Non-pigmented ciliary epithelial cell (primary cell): ENCODE measurements around the gene ISG20.
A peak's percentile ranks its signal among the peaks of the same experiment; 100 is the strongest.

Source experiments
- DNase-seq: peaks from one replicate; pipeline ENCODE4 v3.0.0-alpha.2; 2010; ENCODE audit warnings: low read depth

ISG20 gene

DNA sequence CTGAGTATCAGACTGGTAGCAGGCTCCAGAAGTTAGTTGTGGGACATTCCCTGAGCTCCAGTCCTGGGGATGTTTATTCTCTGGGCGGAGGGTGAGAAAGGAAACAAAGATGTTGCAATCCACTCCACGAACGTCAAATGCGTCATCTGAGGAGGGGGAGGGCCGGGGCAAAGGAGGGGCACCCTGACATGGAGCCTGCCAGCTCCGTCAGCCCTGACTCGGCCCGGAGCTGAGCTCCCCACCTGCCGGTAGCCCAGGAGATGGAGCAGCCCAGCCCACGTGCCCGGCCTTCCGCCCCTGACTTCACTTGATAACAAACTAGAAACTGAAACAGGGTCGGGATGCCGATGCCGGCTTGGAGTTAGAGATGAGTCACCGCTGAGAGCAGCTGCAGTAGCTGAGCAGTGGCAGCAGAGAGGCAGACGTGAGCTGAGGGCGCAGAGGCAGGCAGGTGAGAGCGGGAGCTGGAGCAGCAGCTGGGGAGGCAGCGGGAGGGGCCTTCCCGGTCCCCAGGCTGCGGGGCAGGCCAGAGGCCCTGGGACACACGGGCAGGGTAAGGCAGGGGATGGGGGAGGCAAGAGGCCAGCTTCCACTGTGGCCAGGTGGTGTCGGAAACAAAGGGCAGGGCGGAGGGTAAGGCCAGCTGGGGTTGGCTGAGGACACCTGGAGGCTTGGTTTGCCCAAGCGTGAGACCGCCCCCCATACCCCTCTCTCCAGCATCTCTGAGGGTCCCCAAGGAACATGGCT is at the start of gene ISG20:
Gene ISG20, plus strand, starts transcription at position 391 of the 747 bp plus-strand sequence. Its CDS starts 351 bp downstream, at position 742.
- peak; percentile 84 for DNase-seq

DNA sequence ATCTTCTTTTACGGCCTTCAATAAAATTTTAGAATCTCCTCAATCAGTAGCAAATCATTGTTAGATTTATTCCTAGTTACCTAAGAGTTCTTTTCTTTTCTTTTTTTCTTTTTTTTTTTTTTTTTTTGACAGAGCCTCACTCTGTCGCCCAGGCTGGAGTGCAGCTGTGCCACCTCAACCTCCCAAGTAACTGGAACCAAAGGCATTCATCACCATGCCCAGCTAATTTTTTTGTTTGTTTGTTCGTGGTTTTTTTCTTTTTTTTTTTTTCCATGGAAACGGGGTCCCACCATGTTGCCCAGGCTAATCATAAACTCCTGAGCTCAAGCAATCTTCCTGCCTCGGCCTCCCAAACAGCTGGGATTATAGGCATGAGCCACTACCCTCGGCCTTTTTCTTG is 48.1 kb upstream of the ISG20 start:
- no peak for DNase-seq

DNA sequence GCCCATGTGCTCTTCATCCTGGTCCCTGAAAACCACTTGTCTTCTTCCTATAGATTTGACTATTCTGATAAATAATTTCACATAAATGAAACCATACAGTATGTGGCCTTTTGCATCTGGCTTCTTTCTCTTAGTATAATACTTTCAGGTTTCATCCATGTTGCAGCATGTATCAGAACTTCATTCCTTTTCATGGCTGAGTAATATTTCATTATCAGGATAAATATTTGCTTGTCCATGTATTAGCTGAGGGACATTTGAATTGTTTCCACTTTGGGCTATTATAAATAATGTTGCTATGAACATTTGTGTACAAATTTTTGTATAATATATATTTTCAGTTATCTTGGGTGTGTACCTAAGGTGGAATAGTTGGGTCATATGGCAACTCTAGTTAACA is 47.4 kb upstream of the ISG20 start:
- no peak for DNase-seq

GRCh38 chr15:88603885-88604284 is 34.9 kb upstream of the ISG20 start:
- no peak for DNase-seq

- DNase-seq = no peak
Observed at GRCh38 chr15:88604381-88605188, 34.2 kb upstream of the ISG20 start.

GRCh38 chr15:88605189-88606069 is 33.4 kb upstream of the ISG20 start:
- DNase-seq = no peak

- DNase-seq = no peak
Observed at GRCh38 chr15:88606070-88606794, 32.6 kb upstream of the ISG20 start.

DNA sequence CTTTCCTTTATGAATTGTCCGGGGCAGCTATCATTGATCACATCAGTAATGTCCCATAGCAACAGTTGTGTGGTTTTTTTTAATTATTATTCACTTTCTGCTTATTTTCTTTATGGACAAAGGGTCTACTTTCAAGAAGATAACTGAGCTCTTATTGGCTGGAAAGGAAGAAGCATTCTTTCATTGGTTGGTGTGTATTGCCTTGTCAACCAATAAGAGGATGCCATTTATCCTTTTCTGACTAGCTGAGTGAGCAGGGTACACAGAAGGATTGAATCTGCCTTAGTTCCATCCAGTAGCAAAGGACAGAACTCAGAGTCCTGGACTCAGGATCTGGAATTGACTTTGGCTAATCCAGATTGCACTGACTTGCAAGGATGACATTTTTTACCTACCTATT is 30.9 kb upstream of the ISG20 start:
- DNase-seq = no peak

GRCh38 chr15:88608607-88609181 is 30.1 kb upstream of the ISG20 start:
- no peak for DNase-seq

- DNase-seq = no peak
Observed at GRCh38 chr15:88609344-88610090, 29.3 kb upstream of the ISG20 start.

DNA sequence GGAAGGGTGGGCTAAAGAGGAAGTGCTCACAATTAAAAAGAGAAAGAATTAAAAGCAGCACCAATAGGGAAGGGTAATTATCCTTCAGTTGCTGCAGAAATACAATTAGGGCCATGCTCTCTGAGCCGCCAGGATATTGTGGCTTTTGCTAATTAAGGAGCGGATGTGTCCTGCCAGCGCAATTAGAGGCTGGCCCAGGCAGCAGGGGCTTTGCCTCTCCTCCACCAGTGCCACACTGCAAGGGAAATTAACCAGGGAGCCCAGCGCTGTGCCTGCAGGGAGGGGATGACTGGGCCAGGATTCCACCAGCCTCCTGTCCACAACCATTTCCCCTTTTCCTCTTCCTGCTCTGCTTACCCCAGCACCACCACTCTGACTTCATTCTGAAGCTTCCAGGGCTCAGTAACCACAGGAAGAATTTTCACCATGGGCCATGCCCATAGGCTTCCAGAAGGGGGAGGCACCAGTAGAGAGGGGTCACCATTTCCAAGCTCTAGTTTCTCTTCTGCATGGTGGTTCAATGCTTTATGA is 28.1 kb upstream of the ISG20 start:
- DNase-seq = no peak

- DNase-seq = no peak
Observed at GRCh38 chr15:88612186-88612796, 26.5 kb upstream of the ISG20 start.

DNA sequence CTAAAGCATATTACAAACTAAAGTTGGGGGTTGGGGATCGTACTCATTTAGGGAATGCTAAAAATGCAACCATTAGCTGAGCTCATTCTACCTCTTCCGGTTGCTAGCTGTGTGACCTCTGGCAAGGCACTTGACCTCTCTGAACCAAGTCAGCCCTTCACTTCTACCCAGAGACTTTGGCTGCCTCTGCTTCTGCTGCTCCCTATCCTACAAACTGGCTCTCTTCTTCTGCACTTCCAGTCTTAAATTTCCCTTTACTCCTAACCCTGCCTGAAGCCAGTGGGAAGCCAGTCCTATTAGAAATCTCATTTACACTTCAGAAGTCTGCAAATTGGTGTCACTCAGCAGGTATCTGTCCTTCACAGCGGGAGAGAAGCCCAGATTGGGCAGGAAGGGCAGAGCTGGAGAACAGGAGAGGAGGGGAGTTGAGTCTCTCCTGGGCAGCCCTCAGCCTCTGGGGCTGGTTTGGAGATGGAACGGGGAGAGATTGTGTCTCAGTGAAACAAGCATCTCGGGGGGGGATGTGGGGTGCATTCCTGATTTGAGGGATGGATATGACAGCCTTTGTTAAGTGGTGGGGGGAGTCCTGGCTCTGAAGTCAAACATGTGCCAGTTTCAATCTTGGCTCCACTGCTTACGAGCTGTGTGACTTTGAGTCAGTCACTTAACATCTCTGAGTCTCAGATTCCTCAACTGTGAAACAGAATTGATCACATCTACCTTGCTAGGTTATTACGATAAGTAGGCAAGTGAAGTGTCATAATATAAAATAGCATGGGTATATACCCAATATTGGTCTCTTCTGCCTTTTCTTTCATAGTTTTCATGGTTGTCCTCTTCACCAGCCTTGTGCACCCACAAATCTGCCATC is 25.5 kb upstream of the ISG20 start:
- DNase-seq = no peak

DNA sequence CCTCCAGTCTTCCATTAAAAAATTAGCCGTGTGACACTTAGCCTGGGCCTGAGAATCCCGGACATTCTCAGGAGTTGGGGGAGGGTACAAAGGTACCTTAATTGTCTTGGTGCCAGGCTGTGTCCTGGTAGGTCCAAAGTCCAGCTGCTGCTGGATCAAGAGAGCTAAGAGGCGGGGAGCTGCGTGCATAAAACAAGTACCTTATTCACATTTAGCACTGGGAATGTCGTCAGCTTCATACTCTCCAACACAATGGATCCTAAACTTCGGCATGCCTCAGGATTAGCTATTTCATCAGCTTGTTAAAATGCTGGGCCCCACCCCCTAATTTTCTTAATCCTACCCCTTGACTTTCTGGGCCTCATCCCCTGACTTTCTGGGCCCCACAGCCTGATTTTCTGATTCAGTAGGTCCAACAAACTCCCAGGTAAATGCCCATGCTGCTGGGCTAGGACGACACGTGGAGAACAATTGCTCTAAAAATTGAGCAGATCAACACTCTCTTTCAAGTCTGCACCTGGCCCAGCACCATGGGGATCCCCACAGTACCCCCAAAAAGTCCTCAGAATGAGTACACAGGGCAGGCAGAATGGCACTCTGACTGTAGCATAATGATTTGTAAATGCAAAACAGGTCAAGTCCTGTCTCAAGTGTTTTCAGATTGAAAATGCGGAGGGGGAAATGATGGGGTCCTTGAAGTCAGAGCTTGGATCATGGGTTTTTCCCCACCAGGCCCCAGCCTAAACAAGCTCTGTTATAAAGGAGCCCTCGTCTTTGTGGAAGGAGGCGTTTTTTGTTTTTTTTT is 23.3 kb upstream of the ISG20 start:
- DNase-seq = no peak

- no peak for DNase-seq
Observed at GRCh38 chr15:88616240-88616639, 22.6 kb upstream of the ISG20 start.

DNA sequence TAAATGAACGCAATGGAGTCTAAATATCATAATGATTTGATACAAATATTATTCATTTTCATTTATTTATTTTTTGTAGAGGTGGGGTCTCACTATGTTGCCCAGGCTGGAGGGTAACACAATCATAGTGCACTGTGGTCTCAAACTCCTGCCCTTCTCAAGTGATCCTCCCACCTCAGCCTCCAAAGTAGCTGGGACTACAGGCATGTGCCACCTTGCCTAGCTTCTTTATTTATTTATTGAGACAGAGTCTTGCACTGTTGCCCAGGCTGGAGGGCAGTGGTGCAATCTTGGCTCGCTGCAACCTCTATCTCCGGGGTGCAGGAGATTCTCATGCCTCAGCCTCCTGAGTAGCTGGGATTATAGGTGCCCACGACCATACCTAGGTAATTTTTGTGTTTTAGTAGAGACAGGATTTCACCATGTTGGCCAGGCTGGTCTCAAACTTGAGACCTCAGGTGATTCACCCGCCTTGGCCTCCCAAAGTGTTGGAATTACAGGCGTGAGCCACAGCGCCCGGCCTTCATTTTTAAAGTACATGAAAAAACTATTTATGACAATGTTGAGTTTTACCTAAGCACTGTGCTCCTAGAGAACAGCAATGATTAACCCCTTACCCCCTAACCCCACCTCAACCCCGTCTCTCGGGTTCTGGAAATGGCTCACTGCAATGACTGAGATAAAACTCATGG is 21.6 kb upstream of the ISG20 start:
- no peak for DNase-seq

DNA sequence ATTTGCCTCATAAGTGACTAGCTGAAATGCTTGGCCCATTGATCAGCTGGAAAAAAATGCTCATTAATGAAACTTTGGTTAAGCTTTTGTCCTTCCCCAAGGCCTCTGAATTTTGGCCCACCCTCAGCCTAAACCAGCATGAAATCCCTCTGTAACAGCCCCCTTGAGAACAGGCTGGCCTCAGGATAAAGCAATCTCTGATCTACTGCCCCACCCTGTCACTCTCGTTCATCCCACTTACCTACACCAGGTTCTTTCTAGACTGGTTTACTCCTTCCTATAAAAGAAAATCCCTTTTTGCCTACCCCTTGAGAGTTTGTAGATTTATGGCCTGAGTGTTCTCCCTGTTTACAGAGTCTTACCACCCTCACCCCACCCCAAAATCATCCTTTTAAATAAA is 21.0 kb upstream of the ISG20 start:
- no peak for DNase-seq
